Cardiac muscle cell (in vitro differentiated cells and primary cell): ENCODE measurements around the gene ACBD4. TPM values are rescaled to one million over a fixed set of nuclear protein-coding genes. Genes with fewer than 3 reads are reported as not detected.

Source experiments
- DNase-seq, 2 donors: peaks; one replicate each; pipeline versions ENCODE4 v3.0.0 to v3.0.0-alpha.2; 2010 to 2017; ENCODE audit warnings: low read depth in 1 of 2, low spot score in 1 of 2
- H3K27ac ChIP-seq: fragments of 200-600 bp; sonication (generic); 2 replicates; pipeline ENCODE4 v1.5.1; 2016
- H3K27me3 ChIP-seq: fragments of 200-600 bp; sonication (generic); 2 replicates; pipeline ENCODE4 v1.6.0; 2016; ENCODE audit warnings: control low read depth
- H3K36me3 ChIP-seq: fragments of 200-600 bp; sonication (generic); 2 replicates; pipeline ENCODE4 v1.5.1; 2016; ENCODE audit warnings: control low read depth
- H3K4me1 ChIP-seq: fragments of 200-600 bp; sonication (generic); 2 replicates; pipeline ENCODE4 v1.8.1; 2017; ENCODE audit warnings: low read depth, mild to moderate bottlenecking, mixed run types
- H3K4me3 ChIP-seq: fragments of 200-600 bp; sonication (generic); 2 replicates; pipeline ENCODE4 v1.5.1; 2016; ENCODE audit warnings: mild to moderate bottlenecking
- H3K9me3 ChIP-seq: fragments of 200-600 bp; sonication (generic); 2 replicates; pipeline ENCODE4 v1.5.1; 2017; ENCODE audit warnings: low read depth, mild to moderate bottlenecking, control low read depth
- polyA plus RNA-seq: library from polyadenylated mRNA; unstranded; fragments of >200 nt; fragmentation: Nextera tagmentation; extraction: Ambion mirVana; gene quantifications from 2 replicates; pipeline ENCODE4 v1.2.1, GENCODE V29; 2016
- total RNA-seq: library from RNA; depleted of rRNA; stranded (reverse); fragments of >200 nt; gene quantifications from 2 replicates; pipeline ENCODE4 v1.2.3, GENCODE V29; 2016
- TF ChIP-seq, protein P1 (sequence below): IDR thresholded peaks from 2 replicates; pipeline ENCODE4 v1.5.1; 2012; ENCODE audit warnings: low read depth, mild to moderate bottlenecking, low read length

Gene ACBD4
- total and polyA plus RNA-seq, 2 experiments from 2014 or later: 20.5 to 29.3 TPM

DNA sequence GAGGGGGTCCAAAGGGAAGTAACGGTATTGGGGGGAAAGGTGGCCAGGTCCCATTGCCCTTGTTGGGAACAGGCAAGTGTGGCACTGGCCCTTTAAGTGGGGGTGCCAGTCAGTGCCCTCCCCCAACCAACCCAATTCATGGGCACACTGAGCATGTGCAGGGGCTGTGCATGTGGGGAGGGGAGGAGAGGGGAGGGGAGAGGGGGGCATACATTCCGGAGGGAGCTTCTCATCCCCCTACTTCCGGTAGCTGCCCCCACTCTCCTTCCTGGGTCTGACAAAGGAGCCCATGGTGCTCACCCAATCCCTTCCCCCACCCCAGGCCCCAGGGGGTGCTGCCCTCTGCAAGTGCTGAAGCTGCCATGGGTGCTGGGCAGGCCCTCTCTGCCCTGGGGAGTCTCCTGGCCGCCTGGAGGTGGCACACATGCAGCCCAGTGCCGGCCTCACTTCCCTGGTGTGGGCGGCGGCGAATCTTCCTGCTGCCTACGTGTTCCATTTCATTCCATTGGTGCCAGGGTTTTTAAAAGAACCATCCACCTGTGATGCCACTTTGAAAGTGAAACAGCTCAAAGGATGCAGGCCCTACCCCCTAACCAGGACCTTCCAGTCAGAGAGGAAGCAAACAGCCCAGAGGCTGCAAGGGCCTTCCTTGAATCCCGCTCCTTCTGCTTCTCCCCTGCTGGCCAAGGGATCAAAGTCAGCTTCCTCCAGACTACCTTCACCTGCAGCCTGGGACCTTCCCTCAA is 37.2 kb downstream of the ACBD4 start:
- H3K4me3 ChIP-seq: no peak overlapping the region
- peaks cover 21% of the 10 kb centered on the region for H3K4me1 ChIP-seq
- DNase-seq: peak in 1 of 2 donors; percentile 66
- TF ChIP-seq, protein P1, sequence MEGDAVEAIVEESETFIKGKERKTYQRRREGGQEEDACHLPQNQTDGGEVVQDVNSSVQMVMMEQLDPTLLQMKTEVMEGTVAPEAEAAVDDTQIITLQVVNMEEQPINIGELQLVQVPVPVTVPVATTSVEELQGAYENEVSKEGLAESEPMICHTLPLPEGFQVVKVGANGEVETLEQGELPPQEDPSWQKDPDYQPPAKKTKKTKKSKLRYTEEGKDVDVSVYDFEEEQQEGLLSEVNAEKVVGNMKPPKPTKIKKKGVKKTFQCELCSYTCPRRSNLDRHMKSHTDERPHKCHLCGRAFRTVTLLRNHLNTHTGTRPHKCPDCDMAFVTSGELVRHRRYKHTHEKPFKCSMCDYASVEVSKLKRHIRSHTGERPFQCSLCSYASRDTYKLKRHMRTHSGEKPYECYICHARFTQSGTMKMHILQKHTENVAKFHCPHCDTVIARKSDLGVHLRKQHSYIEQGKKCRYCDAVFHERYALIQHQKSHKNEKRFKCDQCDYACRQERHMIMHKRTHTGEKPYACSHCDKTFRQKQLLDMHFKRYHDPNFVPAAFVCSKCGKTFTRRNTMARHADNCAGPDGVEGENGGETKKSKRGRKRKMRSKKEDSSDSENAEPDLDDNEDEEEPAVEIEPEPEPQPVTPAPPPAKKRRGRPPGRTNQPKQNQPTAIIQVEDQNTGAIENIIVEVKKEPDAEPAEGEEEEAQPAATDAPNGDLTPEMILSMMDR: no peak
- H3K9me3 ChIP-seq: no peaks in the 10 kb centered on the region
- H3K36me3 ChIP-seq: no peaks in the 10 kb centered on the region
- H3K27ac ChIP-seq: peak overlapping the region; percentile 79
- H3K27me3 ChIP-seq: no peaks in the 10 kb centered on the region

DNA sequence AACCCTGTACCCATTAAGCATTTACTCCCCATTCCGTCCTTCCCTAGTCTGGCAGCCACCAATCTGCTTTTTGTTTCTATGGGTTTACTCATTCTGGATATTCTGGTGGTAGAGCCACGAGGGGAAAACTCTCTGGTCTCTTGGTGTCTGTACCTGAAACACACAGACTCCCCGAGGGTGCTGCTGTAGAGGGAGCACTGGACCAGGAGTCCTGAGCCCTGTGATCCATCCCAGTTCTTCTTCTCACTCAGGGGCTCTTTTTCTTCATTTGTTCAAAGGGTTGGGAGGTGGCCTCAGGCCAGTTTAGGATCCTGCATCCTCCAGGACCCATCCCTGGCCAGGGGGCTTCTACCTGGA is 40.2 kb downstream of the ACBD4 start:
- H3K4me1 ChIP-seq: peaks cover 21% of the 10 kb centered on the region
- no peaks in the 10 kb centered on the region for H3K27me3 ChIP-seq
- TF ChIP-seq, protein P1: no peak
- no peaks in the 10 kb centered on the region for H3K9me3 ChIP-seq
- no peak overlapping the region for H3K4me3 ChIP-seq
- H3K36me3 ChIP-seq: no peaks in the 10 kb centered on the region
- H3K27ac ChIP-seq: no peak overlapping the region
- no peak for DNase-seq

DNA sequence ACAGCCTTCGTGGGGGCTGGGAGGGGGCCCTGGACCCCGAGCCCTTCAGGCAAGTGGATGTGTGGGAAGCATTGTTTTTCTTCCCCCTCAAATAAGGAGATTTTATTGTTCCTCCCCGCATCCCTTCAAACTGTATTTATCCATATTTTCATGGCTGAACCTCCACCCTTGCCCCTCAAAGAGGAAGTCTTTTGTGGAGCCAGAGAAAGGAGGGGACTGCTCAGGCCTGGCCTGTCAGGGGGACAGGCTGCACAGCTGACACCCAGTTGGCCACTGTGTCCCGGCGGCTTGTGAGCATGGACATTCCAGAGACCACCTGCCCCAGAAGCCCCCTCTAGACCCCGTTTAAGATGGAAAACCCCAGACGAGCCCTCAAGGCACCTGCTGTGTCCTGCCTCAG is 42.1 kb downstream of the ACBD4 start:
- TF ChIP-seq, protein P1: no peak
- Histone ChIP-seq H3K27ac (no peak overlapping the region), H3K27me3 (no peaks in the 10 kb centered on the region), H3K9me3 (no peaks in the 10 kb centered on the region), H3K4me3 (no peak overlapping the region), H3K4me1 (peaks cover 7% of the 10 kb centered on the region), H3K36me3 (no peaks in the 10 kb centered on the region)
- no peak for DNase-seq

DNA sequence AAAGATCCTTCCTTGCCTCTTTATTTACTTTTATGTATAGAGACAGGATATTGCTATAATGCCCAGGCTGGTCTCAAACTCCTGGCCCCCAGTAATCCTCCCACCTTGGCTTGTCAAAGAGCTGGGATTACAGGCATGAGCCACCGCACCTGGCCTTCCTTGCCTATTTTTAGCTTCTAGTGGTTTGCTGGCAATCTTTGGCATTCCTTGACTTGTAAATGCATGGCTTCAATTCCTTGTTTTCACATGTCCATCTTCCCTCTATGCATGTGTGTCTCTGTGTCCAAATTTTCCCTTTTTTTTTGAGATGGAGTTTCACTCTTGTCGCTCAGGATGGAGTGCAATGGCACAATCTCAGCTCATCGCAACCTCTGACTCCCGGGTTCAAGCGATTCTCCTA is 48.7 kb downstream of the ACBD4 start:
- TF ChIP-seq, protein P1: no peak
- Histone ChIP-seq H3K4me1 (no peaks in the 10 kb centered on the region), H3K9me3 (no peaks in the 10 kb centered on the region), H3K27me3 (no peaks in the 10 kb centered on the region), H3K4me3 (no peak overlapping the region), H3K36me3 (no peaks in the 10 kb centered on the region), H3K27ac (no peak overlapping the region)
- DNase-seq: no peak

DNA sequence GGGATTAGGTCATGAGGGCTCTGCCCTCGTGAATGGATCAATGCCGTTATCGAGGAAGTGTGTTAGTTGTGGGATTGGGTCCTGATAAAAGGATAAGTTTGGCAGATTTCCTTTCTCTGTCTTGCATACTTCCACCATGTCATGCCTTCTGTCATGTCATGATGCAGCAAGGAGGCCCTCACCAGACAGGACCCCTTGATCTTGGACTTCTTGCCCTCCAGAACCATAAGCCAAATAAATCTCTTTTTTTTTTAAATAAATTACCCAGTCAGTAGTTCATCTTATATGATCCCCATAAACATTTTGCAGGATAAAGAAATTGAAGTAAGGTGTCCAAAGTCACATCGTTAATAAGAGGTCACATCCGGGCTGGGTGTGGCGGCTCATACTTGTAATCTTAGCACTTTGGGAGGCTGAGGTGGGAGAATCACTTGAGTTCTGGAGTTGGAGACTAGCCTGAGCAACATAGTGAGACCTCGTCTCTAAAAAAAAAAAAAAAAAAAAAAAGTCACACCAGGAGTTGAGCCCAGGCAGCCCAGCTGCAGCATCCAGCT is 51.4 kb downstream of the ACBD4 start:
- Histone ChIP-seq H3K27me3 (no peaks in the 10 kb centered on the region), H3K9me3 (no peaks in the 10 kb centered on the region), H3K4me3 (no peak overlapping the region), H3K36me3 (no peaks in the 10 kb centered on the region), H3K27ac (no peak overlapping the region), H3K4me1 (no peaks in the 10 kb centered on the region)
- no peak for DNase-seq
- TF ChIP-seq, protein P1: no peak
